ENCODE results near the gene CCR9. TPM values are rescaled to one million over a fixed set of nuclear protein-coding genes. Genes with fewer than 3 reads are reported as not detected.

The CCR9 gene
- total and polyA plus RNA-seq, 10 of the 15 experiments (the other 5 are each of a cell fraction or from before 2014, with no cell fraction given), result 0.05 to 3.9 (median 2.4) TPM

DNA sequence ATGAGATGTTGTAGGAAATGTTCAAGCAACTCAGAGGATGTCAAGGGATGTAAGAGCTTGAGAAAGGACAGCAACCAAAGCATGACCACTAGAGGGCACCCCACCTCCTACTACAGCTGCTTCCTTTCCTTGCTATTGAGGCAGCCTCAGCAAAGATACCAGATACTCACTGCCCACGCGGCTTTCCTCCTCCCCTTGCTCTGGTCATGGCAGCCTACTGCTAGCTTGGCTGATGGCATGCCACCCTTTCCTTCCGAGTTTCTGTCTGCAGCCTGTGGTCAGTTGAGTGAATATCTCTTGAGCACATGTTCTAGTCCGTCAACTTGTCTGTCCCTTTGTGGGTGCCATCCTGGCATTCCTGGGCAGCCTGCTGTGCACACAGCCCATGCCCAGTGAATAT, 52.5 kb downstream of the CCR9 start (continued):
- TF ChIP-seq, protein P1, sequence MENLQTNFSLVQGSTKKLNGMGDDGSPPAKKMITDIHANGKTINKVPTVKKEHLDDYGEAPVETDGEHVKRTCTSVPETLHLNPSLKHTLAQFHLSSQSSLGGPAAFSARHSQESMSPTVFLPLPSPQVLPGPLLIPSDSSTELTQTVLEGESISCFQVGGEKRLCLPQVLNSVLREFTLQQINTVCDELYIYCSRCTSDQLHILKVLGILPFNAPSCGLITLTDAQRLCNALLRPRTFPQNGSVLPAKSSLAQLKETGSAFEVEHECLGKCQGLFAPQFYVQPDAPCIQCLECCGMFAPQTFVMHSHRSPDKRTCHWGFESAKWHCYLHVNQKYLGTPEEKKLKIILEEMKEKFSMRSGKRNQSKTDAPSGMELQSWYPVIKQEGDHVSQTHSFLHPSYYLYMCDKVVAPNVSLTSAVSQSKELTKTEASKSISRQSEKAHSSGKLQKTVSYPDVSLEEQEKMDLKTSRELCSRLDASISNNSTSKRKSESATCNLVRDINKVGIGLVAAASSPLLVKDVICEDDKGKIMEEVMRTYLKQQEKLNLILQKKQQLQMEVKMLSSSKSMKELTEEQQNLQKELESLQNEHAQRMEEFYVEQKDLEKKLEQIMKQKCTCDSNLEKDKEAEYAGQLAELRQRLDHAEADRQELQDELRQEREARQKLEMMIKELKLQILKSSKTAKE (IDR thresholded peaks at IDR 0.05; ENCODE audit: low read depth, poor library complexity, severe bottlenecking), result no peak
- TF ChIP-seq NFXL1 (IDR thresholded peaks at IDR 0.05; ENCODE audit: borderline replicate concordance) (no peak), POLR2AphosphoS2 (IDR thresholded peaks at IDR 0.05; ENCODE audit: low read depth, low read length) (no peak), EGR1 (IDR thresholded peaks at IDR 0.05; ENCODE audit: borderline replicate concordance in 1 of 2, low read depth in 2 of 2, low read length in 2 of 2) (peak in 1 of 2 experiments; percentile 27; a peak in 1 of 3 replicates), NFYA (IDR thresholded peaks at IDR 0.05; ENCODE audit: borderline replicate concordance, low read depth, low read length) (no peak), MEF2B (IDR thresholded peaks at IDR 0.05; ENCODE audit: partially characterized antibody, poor library complexity, severe bottlenecking) (no peak), IKZF2 (IDR thresholded peaks at IDR 0.05) (no peak), CTCF (IDR thresholded peaks at IDR 0.05 in 2 of 3, conservative IDR thresholded peaks at IDR 0.05 in 1 of 3; ENCODE audit: control insufficient read depth in 2 of 3, extremely low read depth in 1 of 3, insufficient read depth in 1 of 3, low read depth in 3 of 3, low read length in 3 of 3) (peak; percentile 88 to 94 (median 91); a peak in 5 of 6 replicates), MLLT1 (IDR thresholded peaks at IDR 0.05) (peak; percentile 39; the same call in 1 of the 2 replicates)
